ENCODE data around the gene IDNK. TPM values are rescaled to one million over a fixed set of nuclear protein-coding genes. Genes with fewer than 3 reads are reported as not detected.

Gene IDNK
- polyA plus RNA-seq, 1 donor: 12.9 TPM

DNA sequence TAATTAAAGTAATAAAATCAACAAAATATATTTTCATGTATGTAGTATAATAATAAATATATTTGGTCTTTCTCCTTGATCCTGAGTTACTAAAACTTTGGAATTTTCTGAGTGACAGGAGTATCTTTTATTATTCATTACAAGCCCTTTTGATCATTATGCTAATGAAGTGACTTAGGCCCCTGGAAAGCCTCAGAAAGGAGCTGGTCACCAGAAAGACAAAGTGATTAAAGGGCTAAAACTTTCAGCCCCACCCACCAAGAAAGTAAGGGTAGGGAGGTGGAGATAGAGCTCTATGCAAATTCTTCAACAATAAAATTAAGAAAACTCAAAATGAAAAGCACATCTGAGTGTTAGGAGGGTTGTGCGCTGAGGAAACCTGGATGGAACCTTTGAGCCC is 57.3 kb downstream of the IDNK start:
- Histone ChIP-seq H3K9me3 (ENCODE audit: control insufficient read depth, low read depth, low read length) (no peaks in the 10 kb centered on the region), H3K4me1 (ENCODE audit: control insufficient read depth, insufficient read depth, low read length) (no peaks in the 10 kb centered on the region), H3K36me3 (ENCODE audit: control insufficient read depth, insufficient read depth, low read length) (peaks cover 44% of the 10 kb centered on the region), H3K27ac (ENCODE audit: low read length) (no peak overlapping the region), H3K4me3 (ENCODE audit: low read length) (no peak overlapping the region), H3K27me3 (ENCODE audit: control insufficient read depth, insufficient read depth, low read length) (no peaks in the 10 kb centered on the region)
- WGBS (ENCODE audit: insufficient coverage, low lambda C conversion rate): no CpG with 5 or more reads among the region's 1 CpG
- DNase-seq: no peak

DNA sequence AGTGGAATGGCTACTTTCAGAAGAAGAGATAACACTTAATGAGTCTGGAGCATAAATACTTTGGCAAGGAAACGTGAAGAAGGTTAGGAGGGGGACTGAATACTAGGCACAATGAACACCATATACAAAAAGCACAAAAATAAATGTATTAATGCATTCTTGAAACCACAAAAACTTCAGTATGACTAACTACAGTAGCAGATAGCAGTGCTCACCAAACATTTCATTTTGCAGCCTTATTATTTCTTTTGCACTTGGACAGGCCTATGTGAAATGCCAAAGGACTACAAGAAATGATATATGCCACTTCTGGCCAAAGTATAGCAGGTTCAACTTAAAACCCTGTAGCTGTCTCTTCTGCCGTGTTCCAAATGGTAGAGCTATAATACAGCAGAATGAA is 58.5 kb downstream of the IDNK start:
- H3K9me3 ChIP-seq (ENCODE audit: control insufficient read depth, low read depth, low read length): no peaks in the 10 kb centered on the region
- no peak for DNase-seq
- H3K4me1 ChIP-seq (ENCODE audit: control insufficient read depth, insufficient read depth, low read length): no peaks in the 10 kb centered on the region
- H3K27me3 ChIP-seq (ENCODE audit: control insufficient read depth, insufficient read depth, low read length): no peaks in the 10 kb centered on the region
- WGBS (ENCODE audit: insufficient coverage, low lambda C conversion rate): no CpG with 5 or more reads among the region's 2 CpGs
- no peak overlapping the region for H3K27ac ChIP-seq (ENCODE audit: low read length)
- no peak overlapping the region for H3K4me3 ChIP-seq (ENCODE audit: low read length)
- peaks cover 42% of the 10 kb centered on the region for H3K36me3 ChIP-seq (ENCODE audit: control insufficient read depth, insufficient read depth, low read length)

DNA sequence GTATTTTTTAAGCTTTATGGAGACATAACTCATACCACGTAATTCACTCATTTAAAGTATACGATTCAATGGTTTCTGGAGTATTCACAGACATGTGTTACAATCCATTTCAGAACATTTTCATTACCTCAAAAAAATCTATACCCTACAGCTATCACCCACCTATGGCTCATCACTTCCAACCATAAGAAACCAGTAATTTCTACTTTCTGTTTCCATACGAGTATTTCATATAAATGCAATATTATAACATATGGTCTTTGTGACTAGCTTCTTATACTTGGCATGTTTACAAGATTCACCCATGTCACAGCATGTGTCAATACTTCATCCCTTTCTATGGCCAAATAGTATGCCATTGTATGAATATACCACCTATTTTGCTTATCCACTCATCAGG is 66.0 kb downstream of the IDNK start:
- no peaks in the 10 kb centered on the region for H3K27me3 ChIP-seq (ENCODE audit: control insufficient read depth, insufficient read depth, low read length)
- H3K4me1 ChIP-seq (ENCODE audit: control insufficient read depth, insufficient read depth, low read length): no peaks in the 10 kb centered on the region
- H3K27ac ChIP-seq (ENCODE audit: low read length): no peak overlapping the region
- no CpG with 5 or more reads among the region's 3 CpGs for WGBS (ENCODE audit: insufficient coverage, low lambda C conversion rate)
- H3K9me3 ChIP-seq (ENCODE audit: control insufficient read depth, low read depth, low read length): no peaks in the 10 kb centered on the region
- H3K36me3 ChIP-seq (ENCODE audit: control insufficient read depth, insufficient read depth, low read length): no peaks in the 10 kb centered on the region
- no peak for DNase-seq
- no peak overlapping the region for H3K4me3 ChIP-seq (ENCODE audit: low read length)

DNA sequence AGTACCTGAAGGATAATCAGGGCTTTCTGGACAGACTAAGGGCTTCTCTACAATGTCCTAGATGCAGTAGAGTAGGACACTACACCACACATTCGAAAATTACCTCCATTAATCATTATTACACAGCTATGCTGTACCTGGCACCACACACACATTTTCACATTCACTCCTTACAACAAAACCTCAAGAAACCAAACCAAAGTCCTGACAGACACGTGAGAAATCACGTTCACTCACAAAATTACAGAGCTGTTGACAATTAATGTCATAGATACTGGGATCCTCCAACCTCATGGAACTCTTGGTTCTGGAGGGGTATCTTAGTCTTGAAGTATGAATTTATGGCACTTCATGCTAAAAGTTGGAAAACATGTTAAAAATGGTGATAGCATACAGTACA is 68.5 kb downstream of the IDNK start:
- WGBS (ENCODE audit: insufficient coverage, low lambda C conversion rate): 92% methylated on average over 2 of the region's 3 CpGs
- Histone ChIP-seq H3K36me3 (ENCODE audit: control insufficient read depth, insufficient read depth, low read length) (no peaks in the 10 kb centered on the region), H3K27me3 (ENCODE audit: control insufficient read depth, insufficient read depth, low read length) (no peaks in the 10 kb centered on the region), H3K9me3 (ENCODE audit: control insufficient read depth, low read depth, low read length) (no peaks in the 10 kb centered on the region), H3K4me3 (ENCODE audit: low read length) (no peak overlapping the region), H3K27ac (ENCODE audit: low read length) (no peak overlapping the region), H3K4me1 (ENCODE audit: control insufficient read depth, insufficient read depth, low read length) (no peaks in the 10 kb centered on the region)
- no peak for DNase-seq

Other genes starting within 250 kb of the IDNK start
- gene FRMD3, start 84.7 kb upstream of the IDNK start, polyA plus RNA-seq: 4.4 TPM
- gene UBQLN1, start 84.8 kb downstream of the IDNK start, polyA plus RNA-seq: 74.7 TPM
- gene GKAP1, start 194.6 kb downstream of the IDNK start, polyA plus RNA-seq: 15.4 TPM